ENCODE results near the gene CDKN2B-AS1.

DNA sequence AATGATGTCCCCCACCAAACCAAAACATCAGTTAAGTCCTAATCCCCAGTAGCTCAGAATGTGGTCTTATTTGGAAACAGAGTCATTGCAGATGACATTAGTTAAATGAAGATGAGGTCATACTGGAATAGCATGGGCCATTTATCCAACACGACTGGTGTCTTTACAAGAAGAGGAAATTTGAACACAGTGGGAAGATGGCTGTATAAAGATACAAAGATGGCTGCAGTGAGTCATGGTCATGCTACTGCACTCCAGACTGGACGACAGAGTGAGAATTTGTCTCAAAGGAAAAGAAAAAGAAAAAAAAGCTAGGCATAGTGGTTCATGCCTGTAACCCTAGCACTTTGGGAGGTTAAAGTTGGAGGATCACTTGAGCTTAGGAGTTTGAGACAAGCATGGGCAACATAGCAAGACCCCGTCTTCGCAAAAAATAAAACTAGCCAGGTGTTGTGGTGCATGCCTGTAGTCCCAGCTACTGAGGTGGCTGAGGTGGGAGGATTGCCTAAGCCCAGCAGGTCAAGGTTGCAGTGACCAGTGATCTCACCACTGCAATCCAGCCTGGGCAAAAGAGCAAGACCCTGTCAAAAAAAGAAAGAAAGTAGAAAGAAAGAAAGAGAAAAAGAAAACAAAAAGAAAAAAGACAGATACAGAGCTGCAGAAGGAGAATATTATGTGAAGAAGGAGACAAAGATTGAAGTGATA lies 144.5 kb downstream of the CDKN2B-AS1 start:
- TF ChIP-seq, protein P1, sequence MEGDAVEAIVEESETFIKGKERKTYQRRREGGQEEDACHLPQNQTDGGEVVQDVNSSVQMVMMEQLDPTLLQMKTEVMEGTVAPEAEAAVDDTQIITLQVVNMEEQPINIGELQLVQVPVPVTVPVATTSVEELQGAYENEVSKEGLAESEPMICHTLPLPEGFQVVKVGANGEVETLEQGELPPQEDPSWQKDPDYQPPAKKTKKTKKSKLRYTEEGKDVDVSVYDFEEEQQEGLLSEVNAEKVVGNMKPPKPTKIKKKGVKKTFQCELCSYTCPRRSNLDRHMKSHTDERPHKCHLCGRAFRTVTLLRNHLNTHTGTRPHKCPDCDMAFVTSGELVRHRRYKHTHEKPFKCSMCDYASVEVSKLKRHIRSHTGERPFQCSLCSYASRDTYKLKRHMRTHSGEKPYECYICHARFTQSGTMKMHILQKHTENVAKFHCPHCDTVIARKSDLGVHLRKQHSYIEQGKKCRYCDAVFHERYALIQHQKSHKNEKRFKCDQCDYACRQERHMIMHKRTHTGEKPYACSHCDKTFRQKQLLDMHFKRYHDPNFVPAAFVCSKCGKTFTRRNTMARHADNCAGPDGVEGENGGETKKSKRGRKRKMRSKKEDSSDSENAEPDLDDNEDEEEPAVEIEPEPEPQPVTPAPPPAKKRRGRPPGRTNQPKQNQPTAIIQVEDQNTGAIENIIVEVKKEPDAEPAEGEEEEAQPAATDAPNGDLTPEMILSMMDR (IDR thresholded peaks at IDR 0.05; ENCODE audit: insufficient read depth, low read length, poor library complexity, severe bottlenecking), result no peak
- TF ChIP-seq EZH2phosphoT487 (conservative IDR thresholded peaks at IDR 0.05; ENCODE audit: low read length), result no peak

Measured in SU-DHL-6 (cell line).